HFFc6 (cell line): Measurements from ENCODE around the gene MCM9. TPM values are rescaled to one million over a fixed set of nuclear protein-coding genes. Genes with fewer than 3 reads are reported as not detected.

ENCODE experiments used
- DNase-seq: peaks from one replicate; pipeline ENCODE4 v3.0.0-alpha.2; 2018
- H3K27ac Mint-ChIP-seq: 2 replicates; pipeline ENCODE4 v1.8.0; 2020; ENCODE audit warnings: mild to moderate bottlenecking, mixed read lengths
- H3K27me3 Mint-ChIP-seq: 2 replicates; pipeline ENCODE4 v1.8.0; 2021; ENCODE audit warnings: mild to moderate bottlenecking, moderate library complexity, mixed read lengths; ENCODE audit not compliant: insufficient read depth
- H3K36me3 Mint-ChIP-seq: 2 replicates; pipeline ENCODE4 v1.8.0; 2021; ENCODE audit warnings: low read depth, mixed read lengths
- H3K4me1 Mint-ChIP-seq: 2 replicates; pipeline ENCODE4 v1.8.0; 2020; ENCODE audit warnings: low read depth, mixed read lengths
- H3K4me3 Mint-ChIP-seq: 2 replicates; pipeline ENCODE4 v1.8.0; 2020; ENCODE audit warnings: mild to moderate bottlenecking, moderate library complexity, mixed read lengths
- H3K9me3 Mint-ChIP-seq: 2 replicates; pipeline ENCODE4 v1.8.0; 2020; ENCODE audit warnings: mild to moderate bottlenecking, mixed read lengths
- CTCF ChIP-seq: fragments of 200-600 bp; sonication (generic); IDR thresholded peaks from 2 replicates; pipeline ENCODE4 v1.5.0; 2021; ENCODE audit warnings: antibody characterized with exemption, mild to moderate bottlenecking
- total RNA-seq, 6 experiments: library from RNA; stranded (reverse); fragmentation: NEBNext Ultra II Directional; extraction: Animal tissue kit (Norgen Biotek cat#: 25700); gene quantifications; 2 replicates in 1 of 6; 3 replicates in 5 of 6; pipeline ENCODE4 v1.2.3, GENCODE V29; 2021

Gene MCM9
- total RNA-seq, 6 experiments from 2014 or later: 4.6 to 5.7 (median 5.0) TPM

- peaks cover 25% of the 10 kb centered on the region for H3K4me1 Mint-ChIP-seq
- peaks cover 8% of the 10 kb centered on the region for H3K36me3 Mint-ChIP-seq
- no peaks in the 10 kb centered on the region for H3K27me3 Mint-ChIP-seq
- no peak for TF ChIP-seq CTCF
- no peaks in the 10 kb centered on the region for H3K9me3 Mint-ChIP-seq
- no peak overlapping the region for H3K4me3 Mint-ChIP-seq
- no peak overlapping the region for H3K27ac Mint-ChIP-seq
- no peak for DNase-seq
Measured at GRCh38 chr6:118867181-118867580, 67.8 kb downstream of the MCM9 start.

GRCh38 chr6:118865100-118865391 is 69.9 kb downstream of the MCM9 start:
- no peak overlapping the region for H3K27ac Mint-ChIP-seq
- H3K9me3 Mint-ChIP-seq: no peaks in the 10 kb centered on the region
- H3K4me1 Mint-ChIP-seq: peaks cover 19% of the 10 kb centered on the region
- no peak overlapping the region for H3K4me3 Mint-ChIP-seq
- TF ChIP-seq CTCF: no peak
- peaks cover 8% of the 10 kb centered on the region for H3K36me3 Mint-ChIP-seq
- DNase-seq: no peak
- no peaks in the 10 kb centered on the region for H3K27me3 Mint-ChIP-seq

- H3K36me3 Mint-ChIP-seq: peaks cover 8% of the 10 kb centered on the region
- no peak for DNase-seq
- no peak for TF ChIP-seq CTCF
- H3K4me1 Mint-ChIP-seq: peaks cover 14% of the 10 kb centered on the region
- no peaks in the 10 kb centered on the region for H3K9me3 Mint-ChIP-seq
- no peaks in the 10 kb centered on the region for H3K27me3 Mint-ChIP-seq
- no peak overlapping the region for H3K27ac Mint-ChIP-seq
- H3K4me3 Mint-ChIP-seq: no peak overlapping the region
Measured at GRCh38 chr6:118864341-118865099, 70.4 kb downstream of the MCM9 start.

GRCh38 chr6:118862443-118862842 is 72.5 kb downstream of the MCM9 start:
- TF ChIP-seq CTCF: no peak
- peaks cover 8% of the 10 kb centered on the region for H3K36me3 Mint-ChIP-seq
- no peak overlapping the region for H3K27ac Mint-ChIP-seq
- no peak for DNase-seq
- no peak overlapping the region for H3K4me3 Mint-ChIP-seq
- H3K27me3 Mint-ChIP-seq: no peaks in the 10 kb centered on the region
- no peaks in the 10 kb centered on the region for H3K4me1 Mint-ChIP-seq
- no peaks in the 10 kb centered on the region for H3K9me3 Mint-ChIP-seq

- TF ChIP-seq CTCF: no peak
- no peak for DNase-seq
- H3K27ac Mint-ChIP-seq: no peak overlapping the region
- H3K9me3 Mint-ChIP-seq: no peaks in the 10 kb centered on the region
- H3K4me1 Mint-ChIP-seq: peaks cover 6% of the 10 kb centered on the region; the same call in 1 of the 2 replicates
- no peak overlapping the region for H3K4me3 Mint-ChIP-seq
- H3K27me3 Mint-ChIP-seq: no peaks in the 10 kb centered on the region; the same call in 1 of the 2 replicates
- H3K36me3 Mint-ChIP-seq: no peaks in the 10 kb centered on the region; the same call in 1 of the 2 replicates
Measured at GRCh38 chr6:118860880-118861279, 74.1 kb downstream of the MCM9 start.
